CD4-positive, alpha-beta T cell treated with Interleukin-15 for 4 hours (primary cell): ENCODE measurements around the gene LDAH.

ENCODE experiments used
- DNase-seq: peaks from one replicate; pipeline ENCODE4 v3.0.0-alpha.2; 2020; ENCODE audit warnings: low spot score

Gene LDAH

DNA sequence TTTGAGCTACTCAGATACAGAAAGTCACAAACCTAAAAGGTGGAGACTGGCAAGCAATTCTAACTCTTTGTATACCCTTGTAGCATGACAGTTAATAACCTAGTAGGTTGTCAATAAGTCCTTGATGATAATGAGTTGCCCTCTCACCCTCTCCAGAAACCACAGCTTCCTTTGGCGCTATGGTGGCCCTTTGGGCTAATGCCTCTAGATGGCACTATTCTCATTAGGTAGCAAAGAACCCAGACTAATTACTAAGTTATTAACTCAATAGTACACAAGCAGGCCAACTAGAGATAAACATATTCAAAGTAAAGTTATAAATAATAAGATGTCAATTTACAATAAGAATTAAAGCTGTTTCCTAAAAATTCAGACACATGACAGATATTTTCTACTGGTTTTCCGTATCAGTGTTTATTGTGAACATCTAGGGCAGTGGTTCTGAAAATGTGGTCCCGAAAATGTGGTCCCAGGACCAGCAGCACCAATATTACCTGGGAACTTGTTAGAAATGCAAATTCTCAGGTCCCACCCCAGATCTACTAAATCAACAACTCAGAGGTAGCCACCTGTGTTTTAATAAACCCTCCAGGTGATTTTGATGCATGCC lies 41.1 kb downstream of the LDAH start:
- DNase-seq: peak; percentile 43

DNA sequence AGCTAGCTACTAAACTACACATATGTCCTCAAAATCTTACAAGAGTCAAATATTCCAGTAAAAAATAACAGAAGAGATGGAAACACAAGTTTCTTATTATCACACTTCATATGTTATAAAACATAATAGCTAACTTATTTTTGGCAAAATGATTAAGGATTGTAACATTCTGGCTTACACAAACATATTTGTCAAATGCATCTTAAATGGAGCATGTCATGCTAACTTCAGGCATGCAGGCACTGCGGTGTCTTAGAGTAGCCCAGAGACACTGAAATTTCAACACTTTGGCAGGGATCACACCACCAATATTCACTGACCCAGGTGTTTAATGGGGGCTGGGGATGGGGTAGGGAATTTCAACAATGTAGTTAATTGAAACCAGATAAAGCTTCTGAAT lies 51.6 kb downstream of the LDAH start:
- DNase-seq: no peak

DNA sequence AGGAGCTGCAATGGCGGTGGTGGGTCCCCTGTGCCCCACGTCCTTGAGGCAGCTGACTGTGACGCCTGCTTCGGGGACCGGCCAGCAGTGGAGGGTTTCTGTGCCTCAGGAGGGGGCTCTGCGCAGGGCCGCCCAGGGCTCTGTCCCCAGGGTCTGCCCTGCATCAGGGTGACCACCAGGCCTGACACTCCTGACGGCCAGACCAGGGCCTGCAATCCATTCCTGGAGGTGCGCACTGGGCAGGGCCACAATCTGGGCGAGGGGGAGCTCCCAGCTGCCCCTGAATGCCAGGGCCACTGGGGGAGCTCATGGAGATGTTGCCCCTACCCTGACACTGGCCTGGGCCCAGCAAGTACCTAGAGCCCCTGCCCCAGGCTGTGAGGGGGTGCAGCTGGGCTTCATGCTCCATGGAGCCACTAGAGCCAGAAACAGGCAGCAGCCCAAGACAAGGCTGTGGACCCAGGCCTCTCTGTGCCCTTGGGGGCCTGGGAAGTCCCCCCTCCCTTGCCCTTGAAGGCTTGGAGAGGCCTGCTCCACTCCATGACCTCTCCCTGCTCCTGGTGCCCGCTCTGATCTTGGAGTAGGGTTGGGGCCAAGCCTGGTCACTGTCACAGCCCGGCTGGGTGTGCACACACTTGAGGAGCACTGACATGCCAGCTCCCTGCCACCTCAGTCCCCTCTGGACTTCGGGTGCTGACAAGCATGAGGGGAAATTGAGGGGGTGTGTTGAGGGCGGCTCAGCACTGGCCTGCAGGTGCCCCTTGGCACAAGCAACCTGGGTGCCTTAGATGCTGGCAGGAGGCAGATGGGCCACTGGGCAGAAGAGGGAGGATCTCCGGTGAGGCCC lies 55.9 kb downstream of the LDAH start:
- DNase-seq: no peak

DNA sequence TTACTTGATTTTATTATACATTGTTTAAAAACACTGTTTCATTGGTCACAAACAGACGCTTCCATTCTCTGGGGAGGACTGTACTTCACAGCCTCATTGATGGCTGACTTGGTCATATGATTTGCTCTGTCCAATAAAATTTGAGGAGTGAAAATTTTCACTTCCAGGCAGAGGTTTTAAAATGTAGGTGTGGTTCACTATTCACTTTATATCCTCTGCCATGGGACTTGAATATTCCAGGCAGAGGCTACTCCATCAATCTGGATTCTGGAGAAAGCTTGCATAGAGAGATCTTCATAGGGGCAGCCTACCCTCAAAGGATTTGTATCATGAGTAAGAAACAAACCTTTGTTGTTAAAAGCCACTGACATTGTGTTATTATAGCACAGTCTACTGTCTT lies 56.7 kb downstream of the LDAH start:
- DNase-seq: no peak

DNA sequence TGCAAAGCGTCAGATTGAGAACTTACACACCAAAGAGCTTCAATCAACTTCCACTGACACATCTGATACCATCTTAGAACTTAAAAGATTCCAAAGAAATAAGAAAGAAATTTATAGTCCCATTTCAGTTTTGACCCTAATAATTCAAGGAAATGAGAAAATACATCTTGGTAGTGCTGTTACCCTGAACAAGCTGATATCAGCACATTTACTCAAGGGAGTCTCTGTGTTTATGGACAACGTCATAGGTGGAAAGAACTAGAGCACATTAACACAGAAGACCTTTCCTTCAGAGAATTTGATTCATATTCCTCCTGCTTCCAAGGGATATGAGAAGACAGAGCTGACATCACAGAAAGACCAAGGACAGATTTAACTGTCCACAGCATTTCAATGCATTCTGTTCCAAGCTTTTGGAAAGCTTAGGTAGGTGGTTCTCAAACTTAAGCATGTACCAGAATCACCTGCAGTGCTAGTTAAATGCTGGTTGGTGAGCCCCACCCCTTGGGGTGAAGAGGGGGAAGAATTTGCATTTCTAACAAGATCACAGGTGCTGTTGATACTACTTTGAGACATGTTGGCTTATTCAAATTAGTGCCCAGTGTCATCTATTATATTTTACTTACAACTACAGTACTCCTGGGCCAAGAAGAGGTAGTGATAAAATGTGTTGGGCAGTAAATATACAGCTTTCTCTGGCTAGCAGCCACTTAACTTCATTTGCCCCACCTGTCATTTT lies 59.8 kb downstream of the LDAH start:
- no peak for DNase-seq

DNA sequence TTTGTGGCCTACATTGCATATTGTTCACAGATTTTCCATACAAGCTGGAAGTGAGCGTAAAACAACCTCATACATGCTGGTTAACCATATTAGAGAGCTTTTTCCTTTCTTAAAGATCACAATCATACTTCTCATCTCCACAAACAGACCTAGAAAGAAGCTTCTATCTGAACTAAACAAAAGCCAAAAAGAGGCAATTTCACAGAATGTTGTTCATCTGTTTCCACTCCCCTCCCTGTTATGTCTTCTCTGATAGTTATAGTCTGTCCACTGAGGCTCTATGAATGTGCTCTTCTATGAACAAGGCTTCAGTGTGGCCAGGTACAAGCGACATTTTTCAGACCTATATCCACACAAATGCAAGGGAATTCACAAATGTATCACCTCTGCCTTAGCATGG lies 63.4 kb downstream of the LDAH start:
- no peak for DNase-seq

DNA sequence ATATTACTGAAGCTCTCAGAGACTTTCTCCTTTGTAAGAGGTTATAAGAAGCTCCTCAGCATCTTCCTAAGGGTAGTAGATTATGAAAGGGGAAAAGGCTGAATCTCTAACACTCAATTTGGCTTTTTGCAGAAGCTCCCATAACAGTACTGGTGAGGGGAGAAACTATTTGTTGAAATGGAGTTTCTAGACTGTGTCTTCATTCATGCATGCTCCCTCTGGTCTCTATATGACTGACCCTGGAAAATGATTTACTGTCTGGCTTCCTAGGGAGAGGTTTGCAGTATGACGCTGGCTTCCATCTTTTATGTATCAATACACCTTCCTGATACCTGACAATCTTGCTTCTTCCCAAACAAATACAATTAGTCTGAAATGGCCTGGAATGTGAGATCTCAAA lies 63.9 kb downstream of the LDAH start:
- DNase-seq: no peak

DNA sequence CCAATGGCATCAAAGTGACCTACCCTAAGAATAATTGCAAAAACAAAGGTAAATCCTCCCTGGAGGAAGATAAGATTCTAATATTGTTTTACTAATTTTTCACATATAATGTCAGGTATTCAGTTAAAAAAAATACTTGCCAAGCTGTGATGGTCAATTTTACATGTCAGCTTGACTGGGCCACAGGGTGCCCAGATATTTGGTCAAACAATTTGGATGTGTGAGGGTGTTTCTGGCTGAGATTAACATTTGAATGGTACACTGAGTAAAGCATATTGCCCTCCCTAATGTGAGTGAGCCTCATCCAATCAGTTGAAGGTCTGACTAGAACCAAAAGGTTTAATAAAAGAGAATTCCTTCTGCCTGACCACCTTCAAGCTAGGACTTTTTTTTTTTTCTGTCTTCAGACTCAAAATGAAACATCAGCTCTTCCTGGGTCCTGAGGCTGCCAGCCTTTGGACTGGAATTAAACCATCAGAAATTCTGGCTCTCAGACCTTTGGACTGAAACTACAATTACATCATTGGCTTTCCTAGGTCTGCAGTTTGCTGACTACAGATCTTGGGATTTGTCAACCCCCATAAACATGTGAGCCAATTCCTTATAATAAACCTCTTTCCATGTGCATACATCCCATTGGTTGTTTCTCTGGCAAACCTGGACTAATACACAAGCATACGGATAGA lies 65.4 kb downstream of the LDAH start:
- DNase-seq: no peak

DNA sequence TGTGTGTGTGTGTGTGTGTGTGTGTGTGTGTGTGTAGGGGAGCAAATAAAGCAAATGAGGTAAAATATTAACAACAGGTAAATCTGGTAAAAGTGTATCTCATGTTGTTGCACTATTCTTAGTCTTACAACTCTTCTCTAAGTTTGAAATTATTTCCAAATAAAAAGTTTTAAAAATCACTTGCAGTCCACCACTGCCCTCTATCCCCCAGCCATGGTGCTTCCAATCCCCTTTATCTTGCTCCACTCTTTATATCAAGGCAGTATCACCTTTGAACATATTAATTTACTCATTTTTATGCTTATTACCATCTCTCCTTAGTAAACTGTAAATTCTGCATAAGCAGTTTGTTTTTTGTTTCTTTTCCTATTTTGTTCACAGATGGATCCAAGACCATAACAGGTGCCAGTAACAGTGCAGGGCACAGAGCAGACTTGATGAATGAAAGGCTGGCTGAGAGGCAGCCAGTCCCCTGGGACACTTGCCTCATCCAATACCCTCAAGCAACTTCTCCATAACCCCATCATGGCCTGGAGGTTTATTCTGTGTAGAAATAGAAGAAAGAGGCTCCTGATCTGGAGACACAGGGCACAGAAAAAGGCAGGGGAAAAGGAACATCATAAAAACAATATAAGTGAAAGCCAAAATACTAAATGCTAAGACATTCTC lies 67.6 kb downstream of the LDAH start:
- DNase-seq: no peak

DNA sequence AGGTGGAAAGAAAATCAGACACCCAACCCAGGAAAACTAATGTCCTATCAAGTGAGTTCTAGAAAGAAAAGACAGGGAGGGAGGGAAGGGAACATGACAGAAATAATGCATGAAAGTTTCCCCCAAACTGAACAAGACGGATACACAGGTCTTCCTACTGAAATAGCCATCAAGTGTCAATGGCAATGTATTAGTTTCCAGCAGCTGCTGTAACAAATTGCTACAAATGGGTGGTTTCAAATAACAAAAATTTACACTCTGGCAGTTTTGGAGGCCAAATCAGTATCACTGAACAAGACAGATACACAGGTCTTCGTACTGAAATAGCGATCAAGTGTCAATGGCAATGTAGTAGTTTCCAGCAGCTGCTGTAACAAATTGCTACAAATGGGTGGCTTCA lies 70.6 kb downstream of the LDAH start:
- DNase-seq: no peak

DNA sequence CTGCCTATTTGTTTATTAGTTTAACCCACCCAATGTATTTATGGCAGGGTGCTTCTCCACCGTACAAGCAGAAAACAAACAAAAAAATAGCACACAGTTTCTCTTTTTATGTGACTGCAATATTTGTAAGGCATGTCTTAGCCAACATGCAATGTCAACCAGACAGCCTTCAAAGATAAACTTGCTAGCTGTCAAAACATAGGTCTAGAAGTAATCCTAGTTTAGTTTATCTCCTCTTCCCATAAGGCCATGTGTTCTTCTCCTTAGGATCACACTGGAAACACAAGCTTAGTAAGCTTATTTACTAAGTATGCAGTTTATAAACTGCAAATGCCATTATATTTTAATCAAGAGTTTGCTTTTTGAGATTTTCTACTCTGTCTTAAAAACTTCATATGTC lies 75.6 kb downstream of the LDAH start:
- no peak for DNase-seq

DNA sequence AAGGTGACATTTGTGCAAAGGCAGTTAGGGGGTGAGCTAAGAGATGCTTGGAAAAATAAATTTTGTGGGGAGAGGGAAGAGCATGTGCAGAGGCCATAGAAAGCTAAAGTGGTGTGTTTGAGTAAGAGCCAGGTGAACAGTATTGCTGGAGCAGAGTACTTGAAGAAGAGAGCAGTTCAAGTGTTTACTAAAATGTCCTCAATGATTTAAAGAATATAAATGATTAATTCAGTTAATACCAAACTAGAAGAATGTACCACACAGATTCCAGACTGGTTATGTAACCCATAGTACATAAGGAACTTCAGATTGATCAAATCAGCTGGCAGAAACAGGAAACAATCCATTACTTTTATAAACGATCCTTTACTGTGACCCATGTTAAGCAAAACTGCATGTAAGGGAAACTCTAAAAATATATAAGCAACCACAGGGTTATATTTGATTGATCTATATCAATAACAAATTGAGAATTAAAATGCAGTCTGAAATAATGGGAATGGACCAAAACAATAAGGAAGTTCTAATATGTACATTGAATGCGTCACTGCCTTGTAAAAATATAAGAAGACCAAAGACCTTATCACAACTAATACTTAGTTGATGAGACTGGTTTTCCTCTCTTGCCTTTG lies 76.9 kb downstream of the LDAH start:
- no peak for DNase-seq

DNA sequence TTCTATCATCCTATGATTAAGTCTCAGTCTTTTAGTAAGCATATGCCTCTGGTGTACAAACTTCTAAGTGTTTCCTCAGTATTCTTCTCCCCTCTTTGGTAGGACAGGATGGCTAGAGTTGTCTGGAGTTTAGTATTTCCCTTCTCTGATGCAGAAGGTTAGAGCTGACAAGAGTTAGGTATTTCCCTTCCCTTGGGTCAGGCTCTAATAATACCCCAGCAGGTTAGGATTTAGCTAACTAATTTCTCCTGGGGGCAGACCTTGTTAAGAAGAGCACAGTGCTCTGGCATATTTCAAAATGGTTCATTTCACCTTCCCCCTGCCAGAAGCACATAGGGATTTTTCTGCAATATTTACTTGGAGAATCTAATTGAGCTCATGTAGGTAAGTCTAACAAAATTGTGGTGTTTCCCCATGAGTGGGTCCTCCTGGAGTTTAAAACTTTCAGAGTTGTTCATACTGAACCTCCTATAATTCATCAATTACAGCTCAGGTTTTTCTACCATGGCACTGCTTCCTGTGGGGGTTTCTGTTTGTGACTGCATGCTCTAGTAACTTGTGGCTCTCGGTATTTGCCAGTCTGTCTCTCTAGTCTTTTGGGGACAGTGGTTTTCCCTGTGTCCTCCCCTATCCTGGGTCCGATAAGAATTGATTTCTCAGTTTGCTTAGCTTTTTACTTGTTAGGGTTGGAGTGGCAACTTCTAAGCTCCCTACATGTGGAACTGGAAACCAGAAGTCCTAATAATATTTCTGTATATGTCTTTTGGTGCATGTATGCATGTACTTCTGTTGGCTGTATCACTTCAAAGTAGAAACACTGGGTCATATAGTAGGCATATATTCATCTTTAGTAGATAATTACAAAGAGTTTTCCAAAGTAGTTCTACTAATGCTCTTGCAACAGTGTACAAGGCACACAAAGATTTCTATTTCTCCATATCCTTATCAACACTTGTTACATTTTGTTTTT lies 78.2 kb downstream of the LDAH start:
- no peak for DNase-seq

DNA sequence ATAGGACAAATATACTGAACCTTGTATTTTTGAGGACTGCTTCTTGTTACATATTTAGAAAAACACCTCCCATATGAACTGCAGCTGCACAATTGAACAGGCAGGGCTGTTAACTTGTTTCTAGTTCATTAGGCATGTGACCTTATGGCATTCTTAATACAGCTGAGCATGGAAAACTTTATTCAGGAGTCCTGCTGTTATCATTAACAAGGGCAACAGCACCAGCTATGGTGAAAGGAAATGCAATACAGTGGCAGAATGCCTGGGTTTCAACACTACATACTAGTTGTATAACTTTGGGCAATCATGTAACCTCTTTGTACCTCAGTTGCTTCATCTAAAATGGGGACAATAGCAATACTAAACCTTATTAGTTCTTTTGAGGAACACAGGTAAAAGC lies 84.1 kb downstream of the LDAH start:
- DNase-seq: no peak

DNA sequence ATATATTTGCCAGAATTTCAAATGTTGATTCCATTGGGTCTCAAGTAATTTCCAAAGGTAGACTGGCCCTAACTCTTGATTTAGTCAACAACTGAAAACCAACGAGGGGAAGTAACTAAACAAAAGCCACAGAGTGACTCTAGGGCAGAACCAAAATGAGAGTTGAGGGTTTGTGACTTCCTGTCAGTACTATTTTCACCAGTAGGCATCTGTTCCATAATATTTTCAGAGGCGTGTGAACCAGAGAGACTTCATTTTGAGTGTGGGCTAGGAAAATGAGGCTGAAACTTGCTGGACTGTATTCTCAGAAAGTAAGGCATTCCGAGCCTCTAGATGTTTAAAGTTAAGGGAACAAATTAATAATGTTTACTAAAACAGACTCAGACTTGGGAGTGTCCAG lies 85.4 kb downstream of the LDAH start:
- DNase-seq: no peak

DNA sequence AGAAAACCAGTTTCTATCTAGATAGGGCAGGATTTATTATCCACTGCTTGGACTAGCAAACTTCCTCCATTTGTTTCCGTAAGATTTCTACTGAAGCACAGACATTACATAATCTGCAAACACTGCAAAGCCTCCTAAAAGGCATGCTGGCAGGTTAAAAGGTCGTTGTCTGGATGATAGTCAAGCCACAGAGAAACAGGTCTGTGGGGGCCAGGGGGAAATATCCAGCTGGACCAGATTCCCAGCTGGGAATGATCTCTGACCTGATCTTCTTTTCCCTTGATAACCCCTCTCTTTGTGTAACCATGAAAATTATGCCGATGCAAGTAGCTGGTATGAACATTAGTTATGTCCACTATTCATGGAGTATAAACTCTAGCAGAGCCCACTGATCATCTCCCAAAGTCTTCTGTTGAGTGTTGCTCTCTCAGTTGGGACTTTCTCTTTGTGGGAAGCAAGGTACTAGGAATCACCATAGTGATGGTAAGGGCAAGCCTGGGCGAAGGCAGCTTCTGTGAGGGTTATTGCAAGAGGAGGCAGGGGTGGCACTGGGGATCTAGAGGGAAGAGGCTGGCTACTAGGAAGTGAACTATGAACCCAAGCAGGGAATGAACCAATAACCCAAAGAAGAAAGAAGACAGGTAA lies 94.7 kb downstream of the LDAH start:
- no peak for DNase-seq

DNA sequence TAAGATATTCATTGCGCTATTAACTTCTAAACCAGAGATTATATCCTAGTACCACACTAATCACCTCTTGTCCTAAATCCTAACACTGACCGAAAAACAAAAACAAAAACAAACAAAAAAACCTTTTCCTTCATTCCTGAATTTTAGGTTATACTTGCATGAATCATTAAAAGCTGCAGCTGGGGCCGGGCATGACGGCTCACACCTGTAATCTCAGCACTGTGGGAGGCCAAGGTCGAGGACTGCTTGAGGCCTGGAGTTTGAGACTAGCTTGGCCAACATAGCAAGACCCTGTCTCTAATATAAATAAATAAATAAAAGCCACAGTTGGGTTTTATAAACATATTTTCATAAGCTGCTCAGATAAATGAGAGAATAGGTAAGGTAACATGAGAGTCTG lies 96.0 kb downstream of the LDAH start:
- no peak for DNase-seq

DNA sequence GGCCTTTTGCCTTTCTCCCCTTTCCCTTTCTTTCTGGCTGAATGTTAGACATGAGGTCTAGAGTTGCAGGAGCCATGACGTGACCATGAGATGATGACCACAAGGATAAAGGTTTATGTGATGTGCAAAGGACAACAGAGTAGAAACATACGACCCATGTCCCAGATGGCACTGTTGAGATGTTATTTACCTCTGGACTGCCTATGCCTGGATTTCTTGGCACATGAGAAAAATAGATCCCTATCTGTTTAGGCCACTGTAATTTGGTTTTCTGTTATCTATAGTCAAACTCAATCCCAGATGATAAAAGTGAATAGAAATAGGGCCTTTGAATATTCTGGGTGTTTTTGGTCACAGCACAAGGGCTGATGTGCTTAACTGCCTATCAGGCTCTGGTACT lies 97.1 kb downstream of the LDAH start:
- DNase-seq: no peak

DNA sequence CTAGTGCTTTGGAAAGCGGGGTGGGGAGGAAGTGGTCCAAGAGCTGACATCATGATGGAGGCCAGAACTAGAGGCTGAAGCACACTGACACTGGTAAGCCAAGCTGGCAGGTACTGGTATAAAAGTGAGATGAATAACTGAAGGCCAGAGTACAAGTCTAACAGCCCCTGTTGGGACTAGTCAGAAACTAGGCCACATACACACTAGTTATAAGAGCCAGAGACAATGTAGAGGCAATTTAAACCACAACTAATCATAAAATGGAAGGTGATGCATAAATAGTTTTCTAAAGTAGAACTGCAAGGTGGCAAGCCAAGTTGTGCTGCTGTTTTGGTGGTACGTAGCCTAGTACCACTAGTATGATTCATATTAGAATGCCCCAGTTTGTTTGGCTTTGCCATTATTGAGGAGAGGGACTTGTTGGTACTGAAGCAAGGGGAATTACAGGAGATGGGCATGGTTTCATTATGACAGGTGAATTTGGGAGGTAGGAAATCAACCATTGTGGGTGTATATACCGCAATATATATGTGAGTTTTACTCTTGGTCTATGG lies 98.3 kb downstream of the LDAH start:
- no peak for DNase-seq

DNA sequence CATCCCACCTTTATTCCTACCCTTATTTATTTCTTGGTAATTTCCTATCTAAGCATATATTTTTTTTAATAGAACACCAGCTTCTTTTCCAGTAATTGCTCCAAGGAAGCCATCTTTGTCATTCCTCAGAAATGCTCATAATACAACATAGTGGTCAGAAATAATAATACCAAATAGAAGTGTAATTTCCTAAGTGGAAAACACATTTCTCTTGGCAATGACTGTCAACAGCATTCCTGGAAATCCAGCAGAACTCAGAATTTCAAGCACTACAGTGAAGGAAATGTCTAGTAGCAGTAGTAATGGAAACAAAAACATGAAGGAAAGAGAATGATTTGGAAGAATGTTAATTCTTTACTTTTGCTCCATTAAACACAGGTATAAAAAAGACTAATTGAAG lies 99.4 kb downstream of the LDAH start:
- no peak for DNase-seq
